GM21576 (cell line): ENCODE measurements around the gene BEND5.

ENCODE experiments used
- ATAC-seq: cut with Tn5 transposase; IDR thresholded peaks from one replicate; pipeline ENCODE4 v1.9.1; 2021; ENCODE audit warnings: mild to moderate bottlenecking, moderate library complexity; ENCODE audit not compliant: unreplicated experiment

Gene BEND5

DNA sequence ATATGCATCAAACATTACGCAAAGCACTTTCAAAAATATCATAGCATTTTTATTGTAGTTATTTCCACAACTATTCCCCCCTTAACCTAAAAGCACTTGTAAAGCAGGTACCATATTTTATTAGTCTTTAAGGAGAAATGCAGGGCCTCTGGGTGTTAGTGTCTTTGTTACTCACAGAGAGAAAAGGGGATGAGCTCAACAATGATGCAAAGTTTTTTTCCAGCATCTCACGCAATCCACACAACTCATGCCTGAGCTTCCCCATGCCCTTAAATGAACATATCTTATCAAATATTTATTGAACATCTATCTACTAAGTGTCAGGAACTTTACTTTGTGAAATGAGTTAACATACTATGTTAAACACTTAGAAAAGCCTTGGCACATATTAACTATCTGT lies 50.6 kb downstream of the BEND5 start:
- no peak for ATAC-seq

DNA sequence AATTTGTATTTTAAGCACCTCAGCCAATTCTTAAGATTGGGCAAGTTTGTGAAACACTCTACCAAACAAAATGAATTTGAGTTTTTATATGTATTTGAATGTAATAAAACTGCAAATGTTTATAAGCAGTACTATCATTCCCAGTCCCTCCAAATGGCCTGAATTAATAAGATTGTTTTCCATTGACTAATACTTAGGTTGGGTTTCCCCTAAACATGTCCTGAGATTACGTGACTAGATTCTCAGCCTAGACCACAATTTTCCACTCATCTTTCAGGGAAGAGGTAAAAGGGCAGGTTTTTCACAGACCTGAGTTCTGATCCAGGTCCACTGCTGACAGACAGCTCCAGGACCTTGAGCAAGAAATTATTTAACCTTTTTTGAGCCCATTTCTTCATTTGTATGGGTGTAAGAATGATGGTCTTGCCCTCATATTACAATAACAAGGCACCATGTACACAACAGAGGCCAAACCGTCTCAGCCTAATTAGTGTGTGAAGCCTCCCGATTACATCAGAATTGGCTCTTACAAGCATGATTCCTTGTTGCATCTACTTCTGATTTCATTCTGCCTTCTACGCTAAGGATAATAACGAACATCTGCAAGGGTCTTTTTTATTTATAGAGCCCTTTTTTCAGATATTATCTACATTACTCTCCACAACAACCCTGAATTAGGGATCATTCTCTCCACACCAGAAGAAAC lies 51.2 kb downstream of the BEND5 start:
- no peak for ATAC-seq

DNA sequence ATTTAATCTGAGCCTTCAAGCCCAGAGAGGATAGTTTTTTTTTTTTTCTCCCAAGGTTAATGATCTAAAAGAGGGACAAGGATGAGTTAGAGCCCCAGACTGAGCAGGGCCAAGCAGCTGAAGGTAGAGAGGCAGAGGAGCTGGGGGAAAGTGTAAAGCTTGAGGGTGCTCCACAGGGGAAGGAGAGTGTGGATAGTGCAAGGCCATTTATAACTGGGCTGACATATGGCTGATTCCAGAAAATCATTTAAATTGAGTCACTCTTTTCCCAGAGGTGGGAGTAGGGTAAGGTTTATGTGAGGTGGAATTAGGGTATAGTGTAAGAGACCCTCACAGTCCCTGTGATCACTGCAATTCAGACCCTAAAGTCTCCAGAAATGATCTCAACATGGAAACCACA lies 55.8 kb downstream of the BEND5 start:
- no peak for ATAC-seq

DNA sequence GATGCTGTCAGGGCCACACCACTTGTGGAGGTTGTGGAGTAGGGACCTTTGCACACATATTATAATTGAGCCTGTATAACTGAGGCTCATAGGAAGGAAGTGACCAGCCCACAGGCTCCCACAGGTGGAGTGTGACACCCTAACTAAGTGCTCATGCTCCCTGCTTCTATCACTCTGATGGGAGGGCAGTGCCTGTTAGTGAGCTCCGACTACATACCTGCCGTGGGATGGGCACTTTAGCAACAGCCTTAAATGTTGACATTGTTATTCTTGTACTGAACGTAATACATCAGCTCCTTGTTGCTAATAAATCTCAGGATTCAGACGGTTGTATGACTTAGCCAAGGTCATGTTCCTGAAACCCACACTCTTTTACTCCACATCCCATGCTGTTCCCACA lies 58.0 kb downstream of the BEND5 start:
- ATAC-seq: no peak

DNA sequence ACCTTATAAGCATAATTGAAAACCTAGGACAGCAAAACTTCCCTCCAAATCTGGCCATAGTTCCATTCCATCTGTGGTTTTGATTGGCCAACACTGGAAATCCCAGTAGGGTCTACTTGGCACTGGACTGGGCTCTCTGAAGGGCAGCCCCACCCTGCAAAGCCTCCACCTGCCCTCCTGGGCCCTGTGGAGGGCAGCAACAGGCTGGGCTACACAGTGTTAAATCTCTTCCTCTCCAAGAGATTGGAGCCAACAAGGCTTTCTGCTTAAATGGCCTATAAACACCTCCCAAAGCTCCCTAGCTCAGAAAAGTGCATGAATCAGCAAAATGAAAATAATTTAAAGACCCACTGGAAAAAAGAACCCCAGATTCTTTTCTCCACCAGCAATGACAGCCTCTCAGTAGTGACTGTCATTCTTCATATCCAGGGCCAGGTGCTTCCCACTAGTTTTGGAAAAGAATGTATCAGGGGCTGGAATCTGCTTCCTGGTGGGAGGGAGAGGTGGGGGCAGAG lies 58.5 kb downstream of the BEND5 start:
- ATAC-seq: no peak

DNA sequence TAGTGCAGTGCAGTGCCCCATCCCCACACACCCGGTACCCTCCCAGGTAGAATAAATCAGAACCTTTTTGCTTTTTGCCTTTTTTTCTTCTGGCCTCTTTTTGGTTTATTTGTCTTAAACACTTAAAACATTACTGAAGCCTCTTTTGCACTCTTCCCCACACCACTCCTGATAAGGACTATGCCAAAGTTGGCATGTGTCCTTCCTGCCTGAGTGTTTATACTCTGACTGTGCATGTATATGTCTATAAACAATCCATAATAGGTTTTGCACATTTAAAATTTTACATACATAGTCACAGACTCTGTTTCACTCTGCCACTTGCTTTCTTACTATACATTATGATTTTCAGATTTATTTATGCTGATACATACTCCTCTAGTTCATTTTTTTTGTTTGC lies 59.6 kb downstream of the BEND5 start:
- no peak for ATAC-seq

DNA sequence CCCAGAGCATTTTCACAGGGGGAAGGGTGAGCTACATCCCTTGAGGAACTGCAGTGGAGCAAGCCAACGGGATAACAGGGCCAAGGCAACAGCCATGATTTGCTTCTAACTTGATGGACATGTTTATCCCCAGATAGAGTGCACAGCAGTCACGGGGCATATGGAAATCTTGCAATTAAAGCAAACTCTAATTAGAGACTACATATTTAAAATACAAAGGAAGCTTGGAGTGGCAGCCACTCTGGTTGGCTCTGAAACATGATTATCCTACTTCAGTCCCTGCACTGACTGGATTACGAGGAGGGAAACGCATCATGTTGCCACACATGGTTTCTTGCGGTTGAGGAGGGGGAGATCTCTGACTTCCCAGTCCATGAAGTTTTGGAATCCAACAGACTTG lies 60.8 kb downstream of the BEND5 start:
- no peak for ATAC-seq

DNA sequence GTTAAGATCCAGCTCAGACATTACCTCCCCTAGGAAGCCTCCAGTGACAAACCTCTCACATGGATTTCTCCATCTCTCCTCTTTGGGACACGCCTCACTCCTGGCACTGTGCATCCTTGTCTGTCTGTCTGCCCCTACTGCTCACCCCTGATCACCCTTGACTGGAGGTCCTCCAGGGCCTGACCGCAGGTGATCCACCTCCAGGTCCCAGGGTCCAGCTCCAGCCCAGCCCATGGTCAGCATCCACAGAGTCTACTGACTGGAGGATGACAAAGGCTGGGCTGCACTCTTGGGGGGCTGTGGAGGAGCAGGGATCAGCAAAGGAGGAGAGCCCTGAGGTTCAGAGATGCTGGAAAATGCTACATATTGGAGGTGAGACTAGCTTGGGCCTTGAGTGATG lies 65.8 kb downstream of the BEND5 start:
- no peak for ATAC-seq

DNA sequence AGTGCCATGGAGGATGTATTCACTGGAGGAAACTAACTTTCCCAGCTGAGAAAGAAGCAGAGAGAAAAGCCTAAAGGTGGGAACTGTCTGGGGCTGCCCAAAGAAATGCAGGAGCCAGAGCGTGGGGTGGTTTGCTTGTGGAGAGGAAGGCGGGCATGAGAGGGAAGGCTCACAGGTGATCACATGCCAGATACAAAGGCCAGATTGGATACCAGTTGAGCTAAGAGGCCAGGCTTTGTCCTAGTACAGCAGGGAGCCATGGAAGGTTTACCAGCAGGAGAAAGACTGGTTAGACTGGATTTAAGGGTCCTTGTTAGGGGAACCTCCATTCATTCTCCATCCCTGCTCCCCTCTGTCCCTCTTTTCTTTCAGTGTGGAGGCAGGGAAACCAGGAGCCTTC lies 66.4 kb downstream of the BEND5 start:
- ATAC-seq: no peak

DNA sequence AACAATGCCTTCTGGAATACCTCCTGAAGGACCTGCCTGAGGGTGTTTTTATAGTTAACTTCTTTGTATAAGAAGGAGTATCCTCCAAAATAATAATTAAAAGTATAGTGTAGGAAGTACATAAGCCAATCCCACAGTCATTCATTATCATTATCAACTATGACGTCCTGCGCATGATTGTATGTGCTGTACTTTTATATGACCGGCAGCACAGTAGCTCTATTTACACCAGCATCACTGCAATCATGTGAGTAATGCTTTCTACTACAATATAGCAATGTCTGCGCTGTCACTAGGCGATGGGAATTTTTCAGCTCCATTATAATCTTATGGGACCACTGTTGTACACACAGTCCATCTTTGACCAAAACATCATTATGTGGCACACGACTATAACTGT lies 72.0 kb downstream of the BEND5 start:
- ATAC-seq: no peak

DNA sequence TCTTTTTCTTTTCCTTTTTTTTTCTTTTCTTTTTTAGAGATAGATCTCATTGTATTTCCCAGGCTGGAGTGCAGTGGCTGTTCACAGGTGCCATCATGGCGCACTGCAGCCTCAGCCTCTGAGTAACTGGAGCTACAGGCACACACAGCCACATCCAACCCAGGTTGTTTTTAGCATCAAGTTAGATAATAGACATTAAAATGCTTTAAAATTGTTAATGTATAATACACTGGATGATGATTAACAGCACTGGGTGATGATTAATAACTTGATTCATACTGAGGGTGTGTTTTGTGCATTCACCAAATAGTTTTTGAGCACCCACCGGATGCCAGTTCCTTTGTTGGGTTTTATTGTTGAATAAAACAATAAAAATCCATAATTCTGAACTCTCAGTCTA lies 75.2 kb downstream of the BEND5 start:
- no peak for ATAC-seq

DNA sequence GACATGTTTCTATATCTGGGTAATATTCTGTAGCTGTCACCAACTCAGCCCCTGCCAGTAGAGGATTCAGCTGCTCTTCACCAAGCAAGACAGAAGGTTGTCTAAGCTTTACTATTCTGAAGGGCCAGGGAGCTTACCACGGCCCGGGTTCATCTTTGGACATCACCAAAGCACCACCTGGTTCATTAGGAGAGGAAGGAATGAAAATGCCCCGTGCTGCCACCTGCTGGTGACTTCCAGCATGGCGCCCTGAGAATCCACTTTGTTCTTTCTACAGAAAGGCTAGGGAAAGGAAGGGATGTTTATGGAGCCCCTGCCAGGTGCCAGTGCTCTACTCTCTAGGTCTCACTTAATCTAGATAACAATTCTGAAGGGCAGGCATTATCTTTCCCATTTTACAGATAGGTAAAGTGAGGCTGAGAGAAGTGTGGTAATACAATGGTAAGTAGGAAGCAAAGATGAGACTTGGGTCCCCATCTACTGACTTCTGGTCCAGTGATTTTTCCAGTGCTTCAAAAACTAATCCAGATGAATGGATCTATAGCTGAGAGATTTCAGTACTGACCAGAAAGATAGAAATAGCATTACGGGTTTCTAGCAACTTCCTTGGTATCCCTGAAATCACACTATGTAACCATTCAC lies 79.5 kb downstream of the BEND5 start:
- peak; percentile 80 for ATAC-seq

DNA sequence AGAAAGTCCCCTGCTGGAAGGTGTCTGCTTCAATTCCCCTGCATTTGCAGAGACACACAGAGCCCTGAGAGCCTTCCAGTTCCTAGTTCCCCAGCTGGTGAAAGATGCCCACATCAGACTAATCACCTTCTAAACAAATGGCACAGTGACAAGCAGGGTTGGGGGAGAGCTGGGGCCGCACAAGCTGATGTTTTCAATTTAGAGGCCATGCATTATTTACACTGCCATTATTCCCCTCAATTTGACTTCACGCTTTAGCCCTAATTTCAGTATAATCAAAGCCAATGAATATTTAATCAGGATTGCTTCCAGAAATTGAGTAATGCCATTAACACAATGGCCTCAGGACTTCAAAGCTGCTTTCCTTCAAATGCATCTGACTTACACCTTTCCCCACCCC lies 81.5 kb downstream of the BEND5 start:
- ATAC-seq: no peak

DNA sequence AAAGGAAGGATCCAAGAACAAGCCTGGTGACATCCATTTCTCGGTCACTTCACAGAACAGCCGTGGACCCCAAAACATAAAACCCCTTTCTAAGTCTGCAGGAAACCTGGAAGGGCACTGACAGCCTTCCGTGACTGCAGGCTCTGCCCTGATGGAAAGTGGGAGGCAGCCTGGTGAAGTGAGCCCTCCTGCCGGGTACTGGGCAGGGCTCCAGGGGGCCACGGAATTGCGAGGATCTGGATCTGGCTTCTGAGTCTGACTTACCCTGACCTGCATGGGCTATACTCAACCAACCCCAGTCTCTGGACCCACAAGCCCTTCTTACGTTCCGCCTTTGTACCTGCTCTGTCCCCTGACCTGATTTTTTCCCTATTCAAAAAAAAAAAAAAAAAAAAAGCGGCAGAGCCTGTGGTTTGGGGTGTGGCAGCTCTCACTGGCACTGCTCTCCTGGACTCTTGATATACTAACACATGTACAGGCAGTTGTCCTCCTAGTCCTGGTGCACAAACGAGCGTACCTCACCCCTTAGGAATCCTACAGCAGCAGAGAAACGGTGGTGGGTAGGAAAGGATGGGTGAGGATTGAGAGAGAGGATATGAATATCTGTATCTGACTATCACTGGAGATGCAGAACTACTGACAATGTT lies 82.9 kb downstream of the BEND5 start:
- ATAC-seq: no peak

DNA sequence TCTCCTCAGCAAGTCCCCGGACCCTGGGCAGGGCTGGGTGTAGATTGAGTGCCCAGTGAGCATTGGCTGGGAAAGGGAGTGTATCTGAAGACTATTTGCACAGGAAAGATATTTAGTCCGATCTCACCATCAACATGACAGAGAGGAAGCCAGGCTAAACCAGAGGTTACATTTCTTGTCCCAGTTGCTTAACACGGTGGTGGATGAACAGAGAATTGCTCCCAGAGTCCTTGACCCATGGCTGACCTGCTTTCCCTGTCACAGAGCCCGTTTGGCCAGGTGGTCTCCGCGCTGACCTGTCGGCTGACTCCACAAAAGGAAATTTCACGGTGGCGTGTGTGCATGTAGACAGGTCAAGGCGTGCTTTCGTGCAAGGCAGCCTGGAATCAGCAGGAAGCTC lies 83.5 kb downstream of the BEND5 start:
- no peak for ATAC-seq

DNA sequence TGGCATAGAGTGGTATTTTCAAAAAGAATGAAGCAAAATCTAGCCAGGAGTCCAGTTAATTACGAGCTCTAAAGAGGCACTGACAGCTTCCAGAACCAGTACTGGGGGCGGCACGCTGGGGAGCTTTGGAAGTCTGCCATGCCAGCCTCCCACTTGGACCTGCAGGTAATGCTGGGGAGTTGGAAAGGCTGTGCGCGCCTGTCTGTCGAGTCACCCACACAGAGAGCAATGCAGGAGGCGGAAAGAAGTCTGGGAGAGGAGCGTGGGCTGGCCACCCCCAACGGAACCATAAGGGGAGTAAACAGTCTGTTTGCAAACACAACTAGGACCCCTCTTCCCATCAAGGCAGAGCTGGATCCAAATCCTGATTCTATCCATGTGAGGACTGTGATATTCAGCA lies 84.5 kb downstream of the BEND5 start:
- no peak for ATAC-seq

DNA sequence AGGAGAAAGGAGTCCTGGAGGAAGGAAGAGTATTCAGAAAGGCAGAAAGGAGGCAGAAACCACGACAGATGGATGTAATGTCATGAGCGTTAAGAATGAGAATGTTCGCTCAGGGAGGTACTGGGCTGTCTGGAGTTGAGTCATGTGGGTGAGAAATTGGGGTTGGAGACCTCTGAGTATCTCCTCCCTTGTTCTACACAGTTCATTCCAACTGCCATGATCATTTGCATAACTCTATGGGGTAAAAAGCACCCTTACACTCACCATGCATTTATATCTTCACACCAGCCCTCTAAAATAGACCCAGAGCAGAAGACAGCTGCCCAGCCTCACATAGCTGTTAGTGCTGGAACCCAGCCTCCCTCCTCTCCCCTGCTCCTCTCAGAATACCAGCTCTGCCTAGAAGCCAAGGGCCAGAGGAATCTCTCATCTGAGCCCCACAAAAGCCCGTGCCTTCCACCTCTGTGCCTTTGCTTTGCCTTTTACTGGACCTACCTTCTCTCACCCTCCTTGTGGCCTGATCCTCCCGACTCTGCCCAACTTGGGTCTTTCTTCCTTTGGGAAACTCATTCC lies 85.2 kb downstream of the BEND5 start:
- no peak for ATAC-seq

DNA sequence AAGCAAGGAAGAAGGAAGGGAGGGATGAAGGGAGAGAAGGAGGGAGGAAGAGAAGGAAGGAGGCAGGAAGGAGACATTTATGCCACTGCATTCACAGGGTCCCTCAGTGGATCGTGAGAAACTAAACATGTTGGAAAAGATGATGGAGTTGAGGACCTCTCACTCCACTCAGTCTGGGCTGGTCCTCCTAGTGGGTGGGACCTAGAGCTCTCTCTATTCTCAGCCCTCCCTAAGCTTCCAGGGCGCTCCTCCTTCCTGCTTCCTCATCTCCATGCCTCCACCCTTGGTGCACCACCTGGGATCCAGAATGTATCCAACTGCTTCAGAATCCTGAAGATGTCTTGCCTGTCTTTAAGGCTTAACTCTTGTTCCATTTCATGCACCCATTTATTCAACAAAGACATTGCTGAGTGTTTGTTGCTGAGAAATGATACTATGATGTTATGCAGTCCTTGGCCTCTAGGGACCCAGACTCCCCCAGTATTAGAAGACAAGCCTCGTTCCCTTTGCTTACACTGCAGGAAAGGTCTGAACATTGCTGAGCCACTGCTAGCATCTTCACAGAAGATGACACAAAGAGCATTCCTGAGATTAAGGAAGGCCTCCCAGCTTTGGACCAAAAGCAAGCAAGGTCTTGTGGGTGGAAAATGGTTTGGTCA lies 88.5 kb downstream of the BEND5 start:
- peak; percentile 54 for ATAC-seq

DNA sequence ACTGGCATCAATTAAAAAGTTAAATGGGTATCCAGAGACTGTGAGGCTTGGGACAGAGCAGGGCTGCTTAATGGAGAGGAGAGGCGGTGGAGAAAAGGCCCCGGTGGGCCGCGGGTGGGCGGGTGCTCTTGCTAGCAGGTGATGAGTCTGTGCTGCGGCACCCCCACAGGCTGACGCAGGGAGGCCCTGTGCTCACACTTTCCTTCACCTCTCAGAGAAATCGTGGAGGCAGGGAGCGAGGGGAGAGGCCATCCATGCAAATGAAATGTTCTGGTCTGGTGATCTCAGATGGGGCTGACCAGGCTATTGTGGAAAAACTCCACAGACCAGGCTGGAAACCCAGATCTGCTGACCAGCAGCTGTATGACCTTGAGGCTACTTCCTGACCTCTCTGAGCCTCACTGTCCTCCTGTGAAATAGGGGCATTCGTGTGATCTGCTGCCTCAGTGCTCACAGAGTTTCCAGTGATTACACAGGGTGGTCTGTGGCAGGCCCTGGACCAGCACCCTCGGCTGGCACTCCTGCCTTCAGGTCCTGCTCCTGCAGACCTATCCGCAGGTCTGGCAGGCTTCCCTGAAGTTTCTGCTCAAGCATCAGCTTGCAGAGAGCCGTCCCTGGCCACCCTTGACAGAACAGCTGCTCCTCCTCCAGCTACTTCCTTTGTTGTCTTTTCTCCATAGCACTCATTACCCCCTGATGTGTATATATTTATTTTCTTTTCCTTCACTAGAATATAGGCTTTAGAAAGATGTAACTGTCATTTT lies 89.2 kb downstream of the BEND5 start:
- ATAC-seq: no peak

DNA sequence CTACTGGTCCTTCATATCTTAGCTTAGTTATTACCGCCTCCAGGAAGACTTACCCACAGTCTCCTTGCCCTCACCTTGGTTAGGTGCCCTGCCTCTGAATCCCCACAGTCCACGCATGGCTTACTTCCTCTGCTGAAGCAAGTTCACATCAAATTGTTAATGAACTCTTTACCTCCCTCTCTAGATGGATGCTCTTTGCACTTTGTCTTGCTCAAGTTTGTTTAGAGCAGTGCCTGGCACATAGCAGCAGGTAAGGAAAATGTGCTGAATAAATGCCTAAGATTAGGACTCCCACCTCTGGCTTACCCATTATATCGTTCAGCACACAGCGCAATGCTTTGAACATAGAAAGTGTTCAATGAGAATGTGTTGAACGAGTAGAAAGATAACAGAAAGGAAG lies 90.5 kb downstream of the BEND5 start:
- ATAC-seq: no peak

DNA sequence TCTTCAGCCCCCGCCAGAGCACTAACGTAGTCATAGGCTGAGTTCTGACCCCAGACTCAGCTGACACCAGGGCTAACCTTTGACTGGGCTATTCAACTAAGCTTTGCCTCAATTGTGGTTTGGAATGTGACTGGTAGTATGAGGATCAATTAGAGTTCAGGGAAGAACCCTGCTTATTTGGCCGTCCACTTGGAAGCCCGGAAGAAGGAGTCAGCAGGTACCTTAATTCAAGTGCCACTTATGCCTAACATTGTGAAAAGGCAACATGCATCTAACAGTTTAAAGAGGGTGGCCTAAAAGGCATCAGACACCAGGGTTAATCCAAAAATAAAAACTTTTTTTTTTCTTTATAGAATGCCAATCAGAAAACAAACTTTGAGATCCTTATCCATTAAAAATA lies 92.3 kb downstream of the BEND5 start:
- no peak for ATAC-seq
